ENCODE measurements around the gene LTF. TPM values are rescaled to one million over a fixed set of nuclear protein-coding genes. Genes with fewer than 3 reads are reported as not detected.

Gene LTF
- total and polyA plus RNA-seq, 9 of the 15 experiments (the other 6 are each of a cell fraction or from before 2014, with no cell fraction given) = 0.07 TPM; not detected in 8

- TF ChIP-seq, protein P1, sequence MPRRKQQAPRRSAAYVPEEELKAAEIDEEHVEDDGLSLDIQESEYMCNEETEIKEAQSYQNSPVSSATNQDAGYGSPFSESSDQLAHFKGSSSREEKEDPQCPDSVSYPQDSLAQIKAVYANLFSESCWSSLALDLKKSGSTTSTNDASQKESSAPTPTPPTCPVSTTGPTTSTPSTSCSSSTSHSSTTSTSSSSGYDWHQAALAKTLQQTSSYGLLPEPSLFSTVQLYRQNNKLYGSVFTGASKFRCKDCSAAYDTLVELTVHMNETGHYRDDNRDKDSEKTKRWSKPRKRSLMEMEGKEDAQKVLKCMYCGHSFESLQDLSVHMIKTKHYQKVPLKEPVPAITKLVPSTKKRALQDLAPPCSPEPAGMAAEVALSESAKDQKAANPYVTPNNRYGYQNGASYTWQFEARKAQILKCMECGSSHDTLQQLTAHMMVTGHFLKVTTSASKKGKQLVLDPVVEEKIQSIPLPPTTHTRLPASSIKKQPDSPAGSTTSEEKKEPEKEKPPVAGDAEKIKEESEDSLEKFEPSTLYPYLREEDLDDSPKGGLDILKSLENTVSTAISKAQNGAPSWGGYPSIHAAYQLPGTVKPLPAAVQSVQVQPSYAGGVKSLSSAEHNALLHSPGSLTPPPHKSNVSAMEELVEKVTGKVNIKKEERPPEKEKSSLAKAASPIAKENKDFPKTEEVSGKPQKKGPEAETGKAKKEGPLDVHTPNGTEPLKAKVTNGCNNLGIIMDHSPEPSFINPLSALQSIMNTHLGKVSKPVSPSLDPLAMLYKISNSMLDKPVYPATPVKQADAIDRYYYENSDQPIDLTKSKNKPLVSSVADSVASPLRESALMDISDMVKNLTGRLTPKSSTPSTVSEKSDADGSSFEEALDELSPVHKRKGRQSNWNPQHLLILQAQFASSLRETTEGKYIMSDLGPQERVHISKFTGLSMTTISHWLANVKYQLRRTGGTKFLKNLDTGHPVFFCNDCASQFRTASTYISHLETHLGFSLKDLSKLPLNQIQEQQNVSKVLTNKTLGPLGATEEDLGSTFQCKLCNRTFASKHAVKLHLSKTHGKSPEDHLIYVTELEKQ (CRISPR knock-in tag; IDR thresholded peaks at IDR 0.05) = no peak
- TF ChIP-seq MEIS2 (IDR thresholded peaks at IDR 0.05; ENCODE audit: partially characterized antibody) (peak; percentile 76), E2F4 (CRISPR knock-in tag; IDR thresholded peaks at IDR 0.05; ENCODE audit: low read depth) (no peak)
Observed at GRCh38 chr3:46422617-46423016, 42.1 kb downstream of the LTF start (continued).

GRCh38 chr3:46420931-46421330 lies 43.8 kb downstream of the LTF start:
- ChIA-PET CTCF (ENCODE audit: low intra/inter-chr PET ratio) (no interaction called here), POLR2A (no interaction called here)
- H4K20me1 ChIP-seq (replicated peaks; ENCODE audit: control insufficient read depth, insufficient read depth, low read length) = no peaks in the 10 kb centered on the region
- H3K27ac ChIP-seq (ENCODE audit: extremely low read depth, low read depth, low read length) = no peak overlapping the region
- no peaks in the 10 kb centered on the region for H3K79me2 ChIP-seq (ENCODE audit: control insufficient read depth, insufficient read depth, low read length)
- intact Hi-C loops (cut with micrococcal nuclease) = no loop called here
- no peak overlapping the region for H3K9ac ChIP-seq (ENCODE audit: insufficient read depth in 1 of 2, low read depth in 2 of 2, low read length in 2 of 2)
- no peak overlapping the region for H3K4me3 ChIP-seq
- H3K4me1 ChIP-seq (replicated peaks in 1 of 2; ENCODE audit: control insufficient read depth in 2 of 2, insufficient read depth in 2 of 2, low read length in 2 of 2) = peaks cover 6 to 20% of the 10 kb centered on the region in 2 experiments; a peak in 4 of 5 replicates
- H3K27me3 ChIP-seq (ENCODE audit: control insufficient read depth in 2 of 2, insufficient read depth in 2 of 2, low read length in 2 of 2) = peaks cover 0 to 4% of the 10 kb centered on the region in 2 experiments; a peak in 2 of 5 replicates
- in situ Hi-C loops (cut with MboI) = loop anchor here (25.0 kb wide), 1 partner anchor 1384 kb away; the partner anchor contains the start of gene CLEC3B
- ATAC-seq = no peak
- no peak for FAIRE-seq
- no peak for DNase-seq (ENCODE audit: extremely low read depth in 1 of 4, low spot score in 3 of 4)
- no peaks in the 10 kb centered on the region for H3K9me3 ChIP-seq (replicated peaks; ENCODE audit: control insufficient read depth, insufficient read depth, low read depth, low read length)
- H2AFZ ChIP-seq (ENCODE audit: low read depth, low read length) = no peak overlapping the region
- H3K36me3 ChIP-seq (ENCODE audit: control insufficient read depth, insufficient read depth, low read length) = no peaks in the 10 kb centered on the region
- H3K4me2 ChIP-seq (ENCODE audit: insufficient read depth, low read length) = no peak overlapping the region
- no TSS peak for BruUV-seq (replicated peaks)
- no peaks in the 10 kb centered on the region for H3K9me1 ChIP-seq (ENCODE audit: control insufficient read depth, insufficient read depth, low read length)
- WGBS (ENCODE audit: insufficient coverage, low coverage, missing lambda C conversion rate) = 10% methylated on average over 2 of the region's 2 CpGs
- TF ChIP-seq CBX3 (IDR thresholded peaks at IDR 0.05; ENCODE audit: borderline replicate concordance in 1 of 2, low read length in 2 of 2) (no peak), U2AF1 (optimal IDR thresholded peaks at IDR 0.05; ENCODE audit: low read depth, low read length) (no peak), HDAC8 (tag; IDR thresholded peaks at IDR 0.05) (no peak), NCOA6 (IDR thresholded peaks at IDR 0.05) (no peak)
- TF ChIP-seq, protein P2, sequence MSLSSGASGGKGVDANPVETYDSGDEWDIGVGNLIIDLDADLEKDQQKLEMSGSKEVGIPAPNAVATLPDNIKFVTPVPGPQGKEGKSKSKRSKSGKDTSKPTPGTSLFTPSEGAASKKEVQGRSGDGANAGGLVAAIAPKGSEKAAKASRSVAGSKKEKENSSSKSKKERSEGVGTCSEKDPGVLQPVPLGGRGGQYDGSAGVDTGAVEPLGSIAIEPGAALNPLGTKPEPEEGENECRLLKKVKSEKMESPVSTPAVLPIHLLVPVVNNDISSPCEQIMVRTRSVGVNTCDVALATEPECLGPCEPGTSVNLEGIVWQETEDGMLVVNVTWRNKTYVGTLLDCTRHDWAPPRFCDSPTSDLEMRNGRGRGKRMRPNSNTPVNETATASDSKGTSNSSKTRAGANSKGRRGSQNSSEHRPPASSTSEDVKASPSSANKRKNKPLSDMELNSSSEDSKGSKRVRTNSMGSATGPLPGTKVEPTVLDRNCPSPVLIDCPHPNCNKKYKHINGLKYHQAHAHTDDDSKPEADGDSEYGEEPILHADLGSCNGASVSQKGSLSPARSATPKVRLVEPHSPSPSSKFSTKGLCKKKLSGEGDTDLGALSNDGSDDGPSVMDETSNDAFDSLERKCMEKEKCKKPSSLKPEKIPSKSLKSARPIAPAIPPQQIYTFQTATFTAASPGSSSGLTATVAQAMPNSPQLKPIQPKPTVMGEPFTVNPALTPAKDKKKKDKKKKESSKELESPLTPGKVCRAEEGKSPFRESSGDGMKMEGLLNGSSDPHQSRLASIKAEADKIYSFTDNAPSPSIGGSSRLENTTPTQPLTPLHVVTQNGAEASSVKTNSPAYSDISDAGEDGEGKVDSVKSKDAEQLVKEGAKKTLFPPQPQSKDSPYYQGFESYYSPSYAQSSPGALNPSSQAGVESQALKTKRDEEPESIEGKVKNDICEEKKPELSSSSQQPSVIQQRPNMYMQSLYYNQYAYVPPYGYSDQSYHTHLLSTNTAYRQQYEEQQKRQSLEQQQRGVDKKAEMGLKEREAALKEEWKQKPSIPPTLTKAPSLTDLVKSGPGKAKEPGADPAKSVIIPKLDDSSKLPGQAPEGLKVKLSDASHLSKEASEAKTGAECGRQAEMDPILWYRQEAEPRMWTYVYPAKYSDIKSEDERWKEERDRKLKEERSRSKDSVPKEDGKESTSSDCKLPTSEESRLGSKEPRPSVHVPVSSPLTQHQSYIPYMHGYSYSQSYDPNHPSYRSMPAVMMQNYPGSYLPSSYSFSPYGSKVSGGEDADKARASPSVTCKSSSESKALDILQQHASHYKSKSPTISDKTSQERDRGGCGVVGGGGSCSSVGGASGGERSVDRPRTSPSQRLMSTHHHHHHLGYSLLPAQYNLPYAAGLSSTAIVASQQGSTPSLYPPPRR (CRISPR knock-in tag; IDR thresholded peaks at IDR 0.05; ENCODE audit: borderline replicate concordance) = no peak
- TF ChIP-seq, protein P3, sequence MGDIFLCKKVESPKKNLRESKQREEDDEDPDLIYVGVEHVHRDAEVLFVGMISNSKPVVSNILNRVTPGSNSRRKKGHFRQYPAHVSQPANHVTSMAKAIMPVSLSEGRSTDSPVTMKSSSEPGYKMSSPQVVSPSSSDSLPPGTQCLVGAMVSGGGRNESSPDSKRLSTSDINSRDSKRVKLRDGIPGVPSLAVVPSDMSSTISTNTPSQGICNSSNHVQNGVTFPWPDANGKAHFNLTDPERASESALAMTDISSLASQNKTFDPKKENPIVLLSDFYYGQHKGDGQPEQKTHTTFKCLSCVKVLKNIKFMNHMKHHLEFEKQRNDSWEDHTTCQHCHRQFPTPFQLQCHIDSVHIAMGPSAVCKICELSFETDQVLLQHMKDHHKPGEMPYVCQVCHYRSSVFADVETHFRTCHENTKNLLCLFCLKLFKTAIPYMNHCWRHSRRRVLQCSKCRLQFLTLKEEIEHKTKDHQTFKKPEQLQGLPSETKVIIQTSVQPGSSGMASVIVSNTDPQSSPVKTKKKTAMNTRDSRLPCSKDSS (IDR thresholded peaks at IDR 0.05; ENCODE audit: low read depth, partially characterized antibody) = no peak

All from K562 (cell line).